Endothelial cell of umbilical vein (primary cell): Measurements from ENCODE around the gene RTN4RL1. TPM values are rescaled to one million over a fixed set of nuclear protein-coding genes. Genes with fewer than 3 reads are reported as not detected.

Experiments
- BruUV-seq: library from RNA; stranded (reverse); fragments of 400-500 nt; replicated peaks from 2 replicates; lab custom pipeline; 2021; lab: Mats Ljungman, UMichigan
- CTCF ChIA-PET: fragments of 300-600, 350-600 bp; sonication (Branson Sonifier 250); formaldehyde crosslinking; loops from one replicate; lab custom pipeline; 2021; ENCODE audit warnings: antibody characterized with exemption, inconsistent platforms; lab: Charles Lee
- POLR2A ChIA-PET: fragments of 300-600, 350-600 bp; sonication (Branson Sonifier 250); formaldehyde crosslinking; loops from one replicate; lab custom pipeline; 2021; ENCODE audit warnings: antibody characterized with exemption, inconsistent platforms; lab: Charles Lee
- DNase-seq: peaks from one replicate; pipeline ENCODE4 v3.0.0-alpha.2; 2011; ENCODE audit warnings: low read depth, low spot score
- FAIRE-seq: peaks from 2 replicates; lab custom pipeline; 2011; peaks lifted over from hg19 to GRCh38; lab: Jason Lieb, UNC
- H2AFZ ChIP-seq: 2 replicates; pipeline ENCODE4 v1.6.0; 2012; ENCODE audit warnings: low read depth, low read length, control low read depth, inconsistent platforms
- H3K27ac ChIP-seq: 2 replicates; pipeline ENCODE4 v1.5.1; 2011; ENCODE audit warnings: low read depth, mild to moderate bottlenecking, control low read depth, low read length, moderate library complexity; ENCODE audit not compliant: insufficient read depth
- H3K27me3 ChIP-seq, 2 experiments: 2 replicates each; pipeline versions ENCODE4 v1.6.0 to v1.6.1; 2011; ENCODE audit warnings: low read length in 2 of 2, mixed read lengths in 1 of 2; ENCODE audit not compliant: control insufficient read depth in 2 of 2, insufficient read depth in 2 of 2
- H3K36me3 ChIP-seq, 2 experiments: 2 replicates in 1 of 2; 3 replicates in 1 of 2; pipeline ENCODE4 v1.5.1; 2011; ENCODE audit warnings: low read length in 2 of 2, mild to moderate bottlenecking in 1 of 2, moderate library complexity in 1 of 2; ENCODE audit not compliant: control insufficient read depth in 2 of 2, insufficient read depth in 2 of 2; ENCODE audit errors: extremely low read depth in 1 of 2
- H3K4me1 ChIP-seq: 3 replicates; pipeline ENCODE4 v1.5.1; 2011; ENCODE audit warnings: mild to moderate bottlenecking, low read length; ENCODE audit not compliant: control insufficient read depth, insufficient read depth; ENCODE audit errors: extremely low read depth
- H3K4me2 ChIP-seq: 2 replicates; pipeline ENCODE4 v1.6.1; 2011; ENCODE audit warnings: low read length, control low read depth, mixed read lengths; ENCODE audit not compliant: insufficient read depth
- H3K4me3 ChIP-seq, 3 experiments: fragments of 200-600 bp in 1 of 3; sonication (generic), shearing (Covaris generic) in 1 of 3; replicated peaks in 1 of 3; 2 replicates each; pipeline ENCODE4 v1.5.1; 2011 to 2016; ENCODE audit warnings: control low read depth in 3 of 3, low read length in 3 of 3, mild to moderate bottlenecking in 2 of 3, inconsistent platforms in 1 of 3, low read depth in 1 of 3, moderate library complexity in 1 of 3; ENCODE audit not compliant: insufficient read depth in 1 of 3
- H3K79me2 ChIP-seq: 2 replicates; pipeline ENCODE4 v1.6.0; 2012; ENCODE audit warnings: low read length, inconsistent platforms; ENCODE audit not compliant: control insufficient read depth, insufficient read depth
- H3K9ac ChIP-seq: replicated peaks from 2 replicates; pipeline ENCODE3; 2011; ENCODE audit warnings: low read length, control low read depth; ENCODE audit not compliant: insufficient read depth; ENCODE audit errors: extremely low read depth
- H3K9me1 ChIP-seq: replicated peaks from 3 replicates; pipeline ENCODE4 v1.6.0; 2011; ENCODE audit warnings: mild to moderate bottlenecking, low read length; ENCODE audit not compliant: control insufficient read depth, insufficient read depth; ENCODE audit errors: extremely low read depth
- H3K9me3 ChIP-seq: replicated peaks from 2 replicates; pipeline ENCODE4 v1.5.1; 2012; ENCODE audit warnings: low read length, inconsistent platforms; ENCODE audit not compliant: control insufficient read depth, insufficient read depth
- H4K20me1 ChIP-seq: replicated peaks from 2 replicates; pipeline ENCODE3; 2011; ENCODE audit warnings: mild to moderate bottlenecking, low read length; ENCODE audit not compliant: control insufficient read depth, insufficient read depth; ENCODE audit errors: extremely low read depth
- FOS ChIP-seq: IDR thresholded peaks from 2 replicates; pipeline ENCODE4 v1.6.1; 2011; ENCODE audit warnings: mild to moderate bottlenecking, low read length, moderate library complexity, borderline replicate concordance; ENCODE audit not compliant: insufficient read depth
- GATA2 ChIP-seq: IDR thresholded peaks from 2 replicates; pipeline ENCODE4 v1.7.0; 2011; ENCODE audit warnings: low read depth, mild to moderate bottlenecking, moderate library complexity, mixed read lengths, low read length; ENCODE audit not compliant: insufficient read length, insufficient read depth
- JUN ChIP-seq: IDR thresholded peaks from 2 replicates; pipeline ENCODE4 v1.6.1; 2011; ENCODE audit warnings: borderline replicate concordance, low read depth; ENCODE audit not compliant: insufficient read length, insufficient read depth
- MYC ChIP-seq: IDR thresholded peaks from one replicate; pipeline ENCODE4 v1.6.1; 2011; ENCODE audit warnings: mild to moderate bottlenecking, low read depth, low read length
- POLR2A ChIP-seq: IDR thresholded peaks from 2 replicates; pipeline ENCODE4 v1.6.1; 2012; ENCODE audit warnings: low read depth, mild to moderate bottlenecking, control low read depth, low read length
- POLR2AphosphoS5 ChIP-seq: IDR thresholded peaks from 2 replicates; pipeline ENCODE4 v1.6.1; 2012; ENCODE audit warnings: low read depth, mild to moderate bottlenecking, control low read depth, low read length, moderate library complexity; ENCODE audit not compliant: insufficient read depth
- dilution Hi-C: fragments of 300-500 bp; cut with MboI; formaldehyde crosslinking; loops from one replicate; pipeline ENCODE4 v1.15.0; 2019; ENCODE audit warnings: low sequenced_read_pairs; ENCODE audit not compliant: extremely low pct_ligation_motif_present
- intact Hi-C: fragments of 100-400 bp; cut with micrococcal nuclease; formaldehyde crosslinking; loops from one replicate; pipeline ENCODE4 v1.10.0; 2022
- polyA plus RNA-seq, 4 experiments: library from polyadenylated mRNA; depleted of rRNA in 3 of 4; stranded (reverse) in 3 of 4; unstranded in 1 of 4; fragments of >200 nt; gene quantifications; 2 replicates each; pipeline versions ENCODE4 v1.2.1 to v1.2.3, GENCODE V29; 2011 to 2012; ENCODE audit warnings: missing spikeins in 1 of 4
- total RNA-seq: library from RNA; stranded (reverse); gene quantifications from 2 replicates; pipeline ENCODE4 v1.2.3, GENCODE V29; 2021
- TF ChIP-seq, protein P1 (sequence below), 2 donors: IDR thresholded peaks; 1 replicate in 1 of 2; 2 replicates in 1 of 2; pipeline ENCODE4 v1.5.1; 2011; ENCODE audit warnings: low read length in 2 of 2, mild to moderate bottlenecking in 2 of 2, moderate library complexity in 2 of 2, control low read depth in 1 of 2, inconsistent platforms in 1 of 2, low read depth in 1 of 2; ENCODE audit not compliant: insufficient read depth in 1 of 2; ENCODE audit errors: extremely low read depth in 1 of 2
- TF ChIP-seq, protein P2 (sequence below): IDR thresholded peaks from 2 replicates; pipeline ENCODE4 v1.6.1; 2011; ENCODE audit not compliant: insufficient read depth, insufficient read length

Gene RTN4RL1
- total and polyA plus RNA-seq, 2 donors (not counting 3 experiments of a cell fraction or from before 2014, with no cell fraction given) = 0.04 TPM; not detected in 1

GRCh38 chr17:1916316-1916715 lies 108.8 kb downstream of the RTN4RL1 start:
- no peaks in the 10 kb centered on the region for H3K9me3 ChIP-seq
- ChIA-PET POLR2A (no interaction called here), CTCF (interaction anchor here (1.2 kb wide), 1 partner anchor 109 kb away, joined by 5 read pairs; the partner anchor contains the start of gene RTN4RL1)
- H3K27ac ChIP-seq = no peak overlapping the region
- intact Hi-C loops (no loop called here), dilution Hi-C loops (no loop called here)
- H3K79me2 ChIP-seq = no peaks in the 10 kb centered on the region
- peaks cover 0 to 3% of the 10 kb centered on the region in 2 experiments for H3K27me3 ChIP-seq
- H2AFZ ChIP-seq = no peak overlapping the region
- no peak overlapping the region for H3K4me3 ChIP-seq
- H3K36me3 ChIP-seq = no peaks in the 10 kb centered on the region
- DNase-seq = no peak
- no peak overlapping the region for H3K4me2 ChIP-seq
- H3K9ac ChIP-seq = no peak overlapping the region
- no TSS peak for BruUV-seq
- H3K4me1 ChIP-seq = no peaks in the 10 kb centered on the region
- no peaks in the 10 kb centered on the region for H4K20me1 ChIP-seq
- TF ChIP-seq POLR2A (no peak), POLR2AphosphoS5 (no peak), JUN (no peak), GATA2 (no peak)
- H3K9me1 ChIP-seq = no peaks in the 10 kb centered on the region
- no peak for FAIRE-seq

DNA sequence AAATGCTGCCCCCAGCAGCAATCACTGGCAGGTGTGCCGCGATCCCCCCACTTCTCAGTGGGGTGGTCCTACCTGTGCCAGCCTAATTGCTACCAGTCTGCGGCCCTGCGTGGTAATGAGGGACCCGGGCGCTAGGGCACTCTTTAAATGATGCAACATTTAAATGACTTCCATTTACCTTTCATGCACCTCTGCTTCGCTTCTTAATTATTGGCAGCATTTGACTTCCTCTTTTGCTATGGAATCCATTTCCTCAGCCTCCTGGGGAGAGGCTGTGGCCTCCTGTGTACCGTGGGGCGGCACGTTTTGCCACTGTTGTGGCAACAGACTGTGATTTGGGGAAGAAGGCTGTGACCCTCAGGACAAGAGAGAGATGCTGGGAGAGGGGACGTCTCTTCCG lies 109.2 kb downstream of the RTN4RL1 start:
- Histone ChIP-seq H2AFZ (no peak overlapping the region), H3K4me2 (no peak overlapping the region), H3K36me3 (no peaks in the 10 kb centered on the region), H4K20me1 (no peaks in the 10 kb centered on the region), H3K4me1 (no peaks in the 10 kb centered on the region), H3K9me3 (no peaks in the 10 kb centered on the region), H3K27me3 (peaks cover 0 to 5% of the 10 kb centered on the region in 2 experiments), H3K9ac (no peak overlapping the region), H3K27ac (no peak overlapping the region), H3K79me2 (no peaks in the 10 kb centered on the region), H3K4me3 (no peak overlapping the region), H3K9me1 (no peaks in the 10 kb centered on the region)
- CTCF ChIA-PET = interaction anchor here (1.2 kb wide), 1 partner anchor 110 kb away, joined by 5 read pairs; the partner anchor contains the start of gene RTN4RL1
- FAIRE-seq (no peak), DNase-seq (no peak)
- POLR2A ChIA-PET = no interaction called here
- dilution Hi-C loops (no loop called here), intact Hi-C loops (no loop called here)
- TF ChIP-seq GATA2 (no peak), FOS (no peak), MYC (no peak)
- TF ChIP-seq, protein P1, sequence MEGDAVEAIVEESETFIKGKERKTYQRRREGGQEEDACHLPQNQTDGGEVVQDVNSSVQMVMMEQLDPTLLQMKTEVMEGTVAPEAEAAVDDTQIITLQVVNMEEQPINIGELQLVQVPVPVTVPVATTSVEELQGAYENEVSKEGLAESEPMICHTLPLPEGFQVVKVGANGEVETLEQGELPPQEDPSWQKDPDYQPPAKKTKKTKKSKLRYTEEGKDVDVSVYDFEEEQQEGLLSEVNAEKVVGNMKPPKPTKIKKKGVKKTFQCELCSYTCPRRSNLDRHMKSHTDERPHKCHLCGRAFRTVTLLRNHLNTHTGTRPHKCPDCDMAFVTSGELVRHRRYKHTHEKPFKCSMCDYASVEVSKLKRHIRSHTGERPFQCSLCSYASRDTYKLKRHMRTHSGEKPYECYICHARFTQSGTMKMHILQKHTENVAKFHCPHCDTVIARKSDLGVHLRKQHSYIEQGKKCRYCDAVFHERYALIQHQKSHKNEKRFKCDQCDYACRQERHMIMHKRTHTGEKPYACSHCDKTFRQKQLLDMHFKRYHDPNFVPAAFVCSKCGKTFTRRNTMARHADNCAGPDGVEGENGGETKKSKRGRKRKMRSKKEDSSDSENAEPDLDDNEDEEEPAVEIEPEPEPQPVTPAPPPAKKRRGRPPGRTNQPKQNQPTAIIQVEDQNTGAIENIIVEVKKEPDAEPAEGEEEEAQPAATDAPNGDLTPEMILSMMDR (IDR thresholded peaks at IDR 0.05; ENCODE audit: extremely low read depth in 1 of 2, insufficient read depth in 1 of 2, low read depth in 1 of 2, low read length in 2 of 2) = no peak
- TF ChIP-seq, protein P2, sequence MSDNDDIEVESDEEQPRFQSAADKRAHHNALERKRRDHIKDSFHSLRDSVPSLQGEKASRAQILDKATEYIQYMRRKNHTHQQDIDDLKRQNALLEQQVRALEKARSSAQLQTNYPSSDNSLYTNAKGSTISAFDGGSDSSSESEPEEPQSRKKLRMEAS = no peak
- BruUV-seq = no TSS peak
